Muscle layer of colon (tissue), 2 donors: ENCODE data around the gene PSMB10.

Source experiments
- H3K27ac ChIP-seq: one replicate; pipeline ENCODE4 v1.7.0; 2013; ENCODE audit warnings: low read depth, mild to moderate bottlenecking, low read length, moderate library complexity
- H3K27me3 ChIP-seq, 2 donors: one replicate each; pipeline ENCODE4 v1.7.0; 2013; ENCODE audit warnings: low read length in 2 of 2, mild to moderate bottlenecking in 2 of 2; ENCODE audit not compliant: insufficient read depth in 2 of 2, control insufficient read depth in 1 of 2
- H3K36me3 ChIP-seq: one replicate; pipeline ENCODE4 v1.7.0; 2013; ENCODE audit warnings: mild to moderate bottlenecking, low read length; ENCODE audit not compliant: insufficient read depth
- H3K4me1 ChIP-seq: one replicate; pipeline ENCODE4 v1.7.0; 2013; ENCODE audit warnings: mild to moderate bottlenecking, low read length; ENCODE audit not compliant: insufficient read depth
- H3K4me3 ChIP-seq, 2 donors: one replicate each; pipeline ENCODE4 v1.7.0; 2013; ENCODE audit warnings: low read length in 2 of 2, low read depth in 1 of 2, mild to moderate bottlenecking in 1 of 2, moderate library complexity in 1 of 2
- H3K9ac ChIP-seq: one replicate; pipeline ENCODE4 v1.7.0; 2013; ENCODE audit warnings: low read length
- H3K9me3 ChIP-seq: one replicate; pipeline ENCODE4 v1.7.0; 2013; ENCODE audit warnings: mild to moderate bottlenecking, low read length
- donor health status: abdominal sarcoma.
- donor health status: Adenocarcinoma of cecum.

PSMB10 gene

GRCh38 chr16:67945392-67945933 lies 8.8 kb upstream of the PSMB10 start:
- Histone ChIP-seq H3K9ac (no peak overlapping the region), H3K4me3 (no peak overlapping the region), H3K27ac (no peak overlapping the region), H3K27me3 (no peaks in the 10 kb centered on the region), H3K4me1 (peaks cover 31% of the 10 kb centered on the region), H3K9me3 (no peaks in the 10 kb centered on the region), H3K36me3 (peaks cover 69% of the 10 kb centered on the region)

GRCh38 chr16:67944690-67945391 lies 8.2 kb upstream of the PSMB10 start:
- H3K9me3 ChIP-seq, result no peaks in the 10 kb centered on the region
- H3K4me3 ChIP-seq, result no peak overlapping the region
- H3K27ac ChIP-seq, result peak overlapping the region; percentile 79
- no peaks in the 10 kb centered on the region for H3K27me3 ChIP-seq
- peaks cover 68% of the 10 kb centered on the region for H3K36me3 ChIP-seq
- H3K9ac ChIP-seq, result peak overlapping the region; percentile 53
- peaks cover 31% of the 10 kb centered on the region for H3K4me1 ChIP-seq

DNA sequence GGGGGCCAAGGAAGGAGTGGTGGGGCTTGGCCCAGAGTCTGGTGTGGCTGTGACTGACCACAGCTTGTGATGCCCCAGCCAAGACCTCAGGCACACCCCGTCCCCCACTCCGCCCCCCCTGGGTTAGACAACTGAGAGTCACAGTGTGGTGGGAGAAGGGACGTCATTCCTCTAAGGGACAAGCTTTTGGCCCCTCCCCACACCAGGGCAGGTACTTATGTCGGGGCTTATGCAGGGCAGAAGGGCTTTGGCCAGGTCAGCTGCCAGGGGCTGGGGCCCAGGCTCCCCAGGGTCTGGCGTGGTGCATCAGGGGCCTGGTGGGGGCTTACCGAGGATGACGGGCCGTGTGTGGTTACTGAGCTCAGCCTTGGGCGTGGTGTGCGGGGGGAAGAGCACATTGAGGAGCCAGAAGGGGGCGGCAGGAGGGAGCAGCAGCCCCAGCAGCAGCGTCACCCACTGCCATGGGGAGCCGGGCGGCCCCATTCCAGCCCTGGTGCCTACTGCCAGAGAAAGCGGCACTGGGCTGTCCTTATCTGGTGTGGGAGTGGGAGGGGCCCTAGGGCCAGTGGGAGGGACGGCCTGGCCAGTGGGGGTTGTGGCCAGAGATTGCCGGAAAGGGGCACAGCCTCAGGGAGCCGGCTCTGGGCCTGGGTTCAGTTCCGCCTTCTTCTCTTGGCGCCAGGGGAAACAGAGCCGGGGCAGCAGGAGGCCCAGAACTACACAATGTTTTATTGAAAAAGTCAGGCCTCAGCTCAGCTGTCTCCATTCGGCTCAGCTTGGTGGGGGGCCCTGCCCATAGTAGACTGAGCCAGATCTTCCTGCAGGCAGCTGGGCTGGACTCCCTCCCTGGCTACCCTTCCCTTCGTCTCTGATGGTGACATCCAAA lies 7.2 kb upstream of the PSMB10 start, which contains the start of gene LCAT:
Gene LCAT (minus strand): TSS at position 502 of the 886 bp plus-strand sequence. CDS start 19 bp downstream, at position 483.
- H3K4me1 ChIP-seq, result peaks cover 31% of the 10 kb centered on the region
- H3K9ac ChIP-seq, result peak within 1 kb of the TSS; percentile 53
- peak within 1 kb of the TSS; percentile 79 for H3K27ac ChIP-seq
- H3K9me3 ChIP-seq, result no peaks in the 10 kb centered on the region
- peak within 1 kb of the TSS in 1 of 2 donors; percentile 4 for H3K4me3 ChIP-seq
- H3K27me3 ChIP-seq, result no peaks in the 10 kb centered on the region
- peaks cover 69% of the 10 kb centered on the region for H3K36me3 ChIP-seq

GRCh38 chr16:67943256-67943618 lies 6.6 kb upstream of the PSMB10 start:
- Histone ChIP-seq H3K4me1 (peaks cover 31% of the 10 kb centered on the region), H3K9ac (peak overlapping the region; percentile 53)

GRCh38 chr16:67942510-67943255 lies 6.0 kb upstream of the PSMB10 start:
- Histone ChIP-seq H3K27ac (peak overlapping the region; percentile 79), H3K36me3 (peaks cover 58% of the 10 kb centered on the region), H3K9ac (no peak overlapping the region)

More at GRCh38 chr16:67943256-67943618, 6.6 kb upstream of the PSMB10 start:
- H3K36me3 ChIP-seq, result peaks cover 64% of the 10 kb centered on the region
- peak overlapping the region; percentile 79 for H3K27ac ChIP-seq
- H3K4me3 ChIP-seq, result peak overlapping the region in 1 of 2 donors; percentile 4
- no peaks in the 10 kb centered on the region for H3K9me3 ChIP-seq
- H3K27me3 ChIP-seq, result no peaks in the 10 kb centered on the region

GRCh38 chr16:67942200-67942509 lies 5.5 kb upstream of the PSMB10 start:
- Histone ChIP-seq H3K4me3 (no peak overlapping the region), H3K4me1 (peaks cover 36% of the 10 kb centered on the region), H3K36me3 (peaks cover 53% of the 10 kb centered on the region), H3K9me3 (no peaks in the 10 kb centered on the region), H3K27me3 (no peaks in the 10 kb centered on the region), H3K27ac (peak overlapping the region; percentile 7), H3K9ac (no peak overlapping the region)

More at GRCh38 chr16:67942510-67943255, 6.0 kb upstream of the PSMB10 start:
- H3K4me3 ChIP-seq, result no peak overlapping the region
- no peaks in the 10 kb centered on the region for H3K9me3 ChIP-seq
- H3K4me1 ChIP-seq, result peaks cover 31% of the 10 kb centered on the region
- H3K27me3 ChIP-seq, result no peaks in the 10 kb centered on the region

DNA sequence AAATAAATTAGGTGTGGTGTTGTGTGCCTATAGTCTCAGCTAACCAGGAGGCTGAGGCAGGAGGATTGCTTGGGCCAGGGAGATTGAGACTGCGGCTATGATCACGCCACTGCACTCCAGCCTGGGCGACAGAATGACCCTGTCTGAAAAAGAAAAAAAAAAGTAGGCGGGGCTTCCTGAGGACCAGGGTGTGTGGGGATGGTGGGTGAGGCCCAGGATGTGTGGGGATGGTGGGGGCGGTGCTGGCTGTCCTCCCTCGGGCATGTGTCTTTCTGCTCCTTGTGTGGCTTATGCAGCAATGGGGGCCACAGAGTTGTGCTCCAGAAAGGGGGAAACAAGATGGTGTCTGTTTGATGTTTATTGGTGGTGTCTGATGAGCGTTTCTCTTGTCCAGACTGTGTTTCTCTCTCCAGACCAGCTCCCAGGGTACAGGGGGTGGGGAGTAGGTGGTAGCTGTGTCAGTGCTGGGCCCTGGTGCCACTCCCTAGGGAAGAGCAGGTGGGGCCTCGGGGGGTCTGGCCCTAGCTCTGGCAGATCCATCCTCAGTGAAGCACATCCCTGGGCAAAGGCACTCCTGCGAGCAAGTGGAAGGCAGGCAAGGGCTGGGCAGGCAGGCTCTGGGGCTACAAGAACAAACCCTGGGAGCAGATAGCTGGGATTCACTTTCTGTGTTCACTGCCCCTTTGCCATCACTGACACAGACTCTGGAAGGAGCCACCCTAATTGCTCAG lies 5.0 kb upstream of the PSMB10 start:
- peaks cover 48% of the 10 kb centered on the region for H3K36me3 ChIP-seq
- H3K27ac ChIP-seq, result peak overlapping the region; percentile 7
- H3K4me3 ChIP-seq, result no peak overlapping the region
- peaks cover 40% of the 10 kb centered on the region for H3K4me1 ChIP-seq
- H3K9ac ChIP-seq, result no peak overlapping the region
- H3K27me3 ChIP-seq, result no peaks in the 10 kb centered on the region
- no peaks in the 10 kb centered on the region for H3K9me3 ChIP-seq

DNA sequence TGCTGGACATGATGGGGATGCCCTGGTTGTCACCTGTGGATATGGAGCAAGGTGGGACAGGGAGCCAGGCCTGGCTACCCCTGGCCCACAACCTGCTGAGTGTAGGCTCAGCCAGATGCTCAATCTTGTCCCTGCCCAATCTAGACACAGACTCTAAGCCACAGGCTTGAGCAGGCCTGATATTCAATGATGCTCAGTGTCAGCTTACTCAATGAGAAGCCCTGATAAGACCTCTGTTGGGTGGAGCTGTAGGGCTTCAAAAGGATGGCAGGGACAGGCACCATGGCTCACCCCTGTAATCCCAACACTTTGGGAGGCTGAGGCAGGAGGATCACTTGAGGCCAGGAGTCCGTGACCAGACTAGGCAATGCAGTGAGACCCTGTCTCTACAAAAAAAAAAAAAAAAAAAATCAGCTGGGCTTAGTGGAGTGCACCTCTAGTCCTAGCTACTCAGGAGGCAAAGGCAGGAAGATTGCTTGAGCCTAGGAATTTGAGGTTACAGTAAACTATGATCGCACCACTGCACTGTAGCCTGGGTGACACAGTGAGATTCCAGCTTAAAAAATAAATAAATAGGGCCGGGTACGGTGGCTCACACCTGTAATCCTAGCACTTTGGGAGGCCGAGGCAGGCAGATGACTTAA lies 3.9 kb upstream of the PSMB10 start:
- no peak overlapping the region for H3K27ac ChIP-seq
- no peak overlapping the region for H3K4me3 ChIP-seq
- no peaks in the 10 kb centered on the region for H3K27me3 ChIP-seq
- no peak overlapping the region for H3K9ac ChIP-seq
- H3K36me3 ChIP-seq, result peaks cover 38% of the 10 kb centered on the region
- no peaks in the 10 kb centered on the region for H3K9me3 ChIP-seq
- H3K4me1 ChIP-seq, result peaks cover 40% of the 10 kb centered on the region

DNA sequence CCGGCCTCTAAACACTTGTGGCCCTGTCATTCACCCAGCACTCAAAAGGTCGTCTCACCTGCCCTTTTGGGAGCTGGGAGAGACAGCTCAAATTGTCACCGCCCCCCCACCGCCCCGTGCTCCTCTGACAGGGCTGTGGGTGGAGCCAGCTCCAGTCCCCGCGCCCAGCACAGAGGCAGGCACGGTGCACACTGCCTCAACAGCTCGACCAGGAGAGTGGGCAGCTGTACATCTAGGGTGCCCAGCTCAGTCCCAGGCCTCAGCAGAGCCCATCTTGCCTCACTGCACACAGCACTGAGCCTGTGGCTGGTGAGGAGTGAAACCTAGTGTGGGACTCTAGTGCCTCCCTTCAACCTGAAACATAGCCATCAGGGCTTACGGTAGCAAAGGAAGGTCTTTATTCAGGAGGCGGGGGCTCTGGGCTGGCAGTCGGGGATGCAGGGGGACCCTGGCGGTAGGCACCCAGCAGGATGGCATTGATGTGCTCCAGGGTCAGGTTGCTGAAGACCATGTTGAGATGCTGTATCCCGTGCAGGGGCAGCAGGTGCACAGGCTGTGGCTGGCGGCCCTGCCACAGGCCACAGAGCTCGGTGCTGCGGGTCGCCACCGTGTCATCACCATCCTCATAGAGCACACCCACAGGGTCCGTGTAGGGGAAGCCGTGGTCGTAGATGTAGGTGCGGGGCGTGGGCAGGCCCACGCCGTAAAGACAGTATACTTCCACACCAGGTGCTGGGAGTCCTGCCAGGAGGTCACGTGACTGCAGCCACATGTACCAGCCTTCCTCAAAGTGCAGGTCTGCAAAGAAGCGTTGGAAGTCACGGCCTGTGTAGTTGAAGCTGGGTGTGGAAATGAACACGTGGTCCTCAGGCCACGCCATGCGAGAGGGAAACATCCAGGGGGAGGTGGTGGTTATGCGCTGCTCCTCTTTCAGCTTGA lies 3.1 kb upstream of the PSMB10 start:
- H3K27ac ChIP-seq, result no peak overlapping the region
- H3K4me1 ChIP-seq, result peaks cover 39% of the 10 kb centered on the region
- H3K36me3 ChIP-seq, result peaks cover 30% of the 10 kb centered on the region

More for the DNA sequence above, 3.1 kb upstream of the PSMB10 start:
- Histone ChIP-seq H3K4me3 (no peak overlapping the region), H3K9me3 (no peaks in the 10 kb centered on the region), H3K27me3 (no peaks in the 10 kb centered on the region), H3K9ac (no peak overlapping the region)
